Activated T-cell treated with anti-CD3 and anti-CD28 coated beads, Interleukin-2, amount 50 U/mL, for 24 hours (primary cell): ENCODE measurements around the gene NFATC3.

Experiments
- DNase-seq: peaks from one replicate; pipeline ENCODE4 v3.0.0-alpha.2; 2020
- H3K27ac Mint-ChIP-seq: 2 replicates; pipeline ENCODE4 v1.8.0; 2020; ENCODE audit warnings: mild to moderate bottlenecking, mixed read lengths
- H3K27me3 Mint-ChIP-seq: 2 replicates; pipeline ENCODE4 v1.8.0; 2020; ENCODE audit warnings: mixed read lengths
- H3K36me3 Mint-ChIP-seq: 2 replicates; pipeline ENCODE4 v1.8.0; 2020; ENCODE audit warnings: low read depth, mixed read lengths
- H3K4me1 Mint-ChIP-seq: 2 replicates; pipeline ENCODE4 v1.8.0; 2020; ENCODE audit warnings: low read depth, mixed read lengths
- H3K4me3 Mint-ChIP-seq: 2 replicates; pipeline ENCODE4 v1.8.0; 2020; ENCODE audit warnings: mild to moderate bottlenecking, moderate library complexity, mixed read lengths
- H3K9me3 Mint-ChIP-seq: 2 replicates; pipeline ENCODE4 v1.8.0; 2020; ENCODE audit warnings: mixed read lengths

NFATC3 gene

GRCh38 chr16:68085259-68086071, at the start of gene NFATC3:
NFATC3 (plus strand) TSS chr16:68085370; CDS start chr16:68085682, 312 bp downstream.
- peaks cover 68% of the 10 kb centered on the region for H3K4me1 Mint-ChIP-seq
- H3K27me3 Mint-ChIP-seq, result no peaks in the 10 kb centered on the region
- peak within 1 kb of the TSS; percentile 98 for H3K27ac Mint-ChIP-seq
- no peaks in the 10 kb centered on the region for H3K9me3 Mint-ChIP-seq
- peak within 1 kb of the TSS; percentile 87 for H3K4me3 Mint-ChIP-seq
- peak; percentile 99 for DNase-seq
- H3K36me3 Mint-ChIP-seq, result peaks cover 31% of the 10 kb centered on the region

GRCh38 chr16:68037841-68038597, 47.2 kb upstream of the NFATC3 start:
- no peak for DNase-seq
- no peak overlapping the region for H3K4me3 Mint-ChIP-seq
- H3K27ac Mint-ChIP-seq, result no peak overlapping the region
- no peaks in the 10 kb centered on the region for H3K9me3 Mint-ChIP-seq
- peaks cover 10% of the 10 kb centered on the region for H3K4me1 Mint-ChIP-seq
- peaks cover 61% of the 10 kb centered on the region for H3K36me3 Mint-ChIP-seq
- H3K27me3 Mint-ChIP-seq, result no peaks in the 10 kb centered on the region

- Mint-ChIP-seq H3K36me3 (peaks cover 66% of the 10 kb centered on the region), H3K4me3 (no peak overlapping the region), H3K4me1 (peaks cover 10% of the 10 kb centered on the region), H3K27ac (peak overlapping the region; percentile 72), H3K9me3 (no peaks in the 10 kb centered on the region), H3K27me3 (no peaks in the 10 kb centered on the region)
- peak; percentile 92 for DNase-seq
Measured at GRCh38 chr16:68040506-68041288, 44.5 kb upstream of the NFATC3 start.

GRCh38 chr16:68041783-68042182, 43.4 kb upstream of the NFATC3 start:
- H3K4me3 Mint-ChIP-seq, result no peak overlapping the region
- peaks cover 71% of the 10 kb centered on the region for H3K36me3 Mint-ChIP-seq
- DNase-seq, result no peak
- H3K9me3 Mint-ChIP-seq, result no peaks in the 10 kb centered on the region
- no peak overlapping the region for H3K27ac Mint-ChIP-seq
- peaks cover 10% of the 10 kb centered on the region for H3K4me1 Mint-ChIP-seq
- H3K27me3 Mint-ChIP-seq, result no peaks in the 10 kb centered on the region

GRCh38 chr16:68046106-68046505, 39.1 kb upstream of the NFATC3 start:
- H3K36me3 Mint-ChIP-seq, result peaks cover 73% of the 10 kb centered on the region
- no peak for DNase-seq
- no peaks in the 10 kb centered on the region for H3K27me3 Mint-ChIP-seq
- H3K4me1 Mint-ChIP-seq, result peaks cover 3% of the 10 kb centered on the region
- no peak overlapping the region for H3K27ac Mint-ChIP-seq
- no peak overlapping the region for H3K4me3 Mint-ChIP-seq
- no peaks in the 10 kb centered on the region for H3K9me3 Mint-ChIP-seq

- Mint-ChIP-seq H3K27me3 (no peaks in the 10 kb centered on the region), H3K36me3 (peaks cover 75% of the 10 kb centered on the region), H3K27ac (no peak overlapping the region), H3K9me3 (no peaks in the 10 kb centered on the region), H3K4me1 (peaks cover 3% of the 10 kb centered on the region), H3K4me3 (no peak overlapping the region)
- no peak for DNase-seq
Measured at GRCh38 chr16:68047987-68048386, 37.2 kb upstream of the NFATC3 start.

GRCh38 chr16:68049449-68049848, 35.7 kb upstream of the NFATC3 start:
- Mint-ChIP-seq H3K36me3 (peaks cover 83% of the 10 kb centered on the region), H3K9me3 (no peaks in the 10 kb centered on the region), H3K4me1 (peaks cover 3% of the 10 kb centered on the region), H3K27ac (no peak overlapping the region), H3K4me3 (no peak overlapping the region), H3K27me3 (no peaks in the 10 kb centered on the region)
- no peak for DNase-seq

- Mint-ChIP-seq H3K9me3 (no peaks in the 10 kb centered on the region), H3K36me3 (peaks cover 84% of the 10 kb centered on the region), H3K27me3 (no peaks in the 10 kb centered on the region), H3K4me1 (peaks cover 20% of the 10 kb centered on the region), H3K4me3 (no peak overlapping the region), H3K27ac (no peak overlapping the region)
- no peak for DNase-seq
Measured at GRCh38 chr16:68055395-68055794, 29.8 kb upstream of the NFATC3 start.

GRCh38 chr16:68059804-68060203, 25.4 kb upstream of the NFATC3 start:
- Mint-ChIP-seq H3K36me3 (peaks cover 80% of the 10 kb centered on the region), H3K4me3 (no peak overlapping the region), H3K4me1 (peaks cover 56% of the 10 kb centered on the region), H3K9me3 (no peaks in the 10 kb centered on the region), H3K27ac (peak overlapping the region; percentile 23), H3K27me3 (no peaks in the 10 kb centered on the region)
- no peak for DNase-seq

GRCh38 chr16:68061396-68061795, 23.8 kb upstream of the NFATC3 start:
- H3K4me1 Mint-ChIP-seq, result peaks cover 69% of the 10 kb centered on the region
- peaks cover 82% of the 10 kb centered on the region for H3K36me3 Mint-ChIP-seq
- no peak overlapping the region for H3K4me3 Mint-ChIP-seq
- no peak for DNase-seq
- H3K27ac Mint-ChIP-seq, result peak overlapping the region; percentile 85
- H3K9me3 Mint-ChIP-seq, result no peaks in the 10 kb centered on the region
- H3K27me3 Mint-ChIP-seq, result no peaks in the 10 kb centered on the region

- peak overlapping the region; percentile 86 for H3K27ac Mint-ChIP-seq
- peaks cover 84% of the 10 kb centered on the region for H3K36me3 Mint-ChIP-seq
- peaks cover 74% of the 10 kb centered on the region for H3K4me1 Mint-ChIP-seq
- H3K4me3 Mint-ChIP-seq, result no peak overlapping the region
- no peaks in the 10 kb centered on the region for H3K27me3 Mint-ChIP-seq
- DNase-seq, result no peak
- H3K9me3 Mint-ChIP-seq, result no peaks in the 10 kb centered on the region
Measured at GRCh38 chr16:68062910-68063393, 22.2 kb upstream of the NFATC3 start.

- H3K4me3 Mint-ChIP-seq, result no peak overlapping the region
- no peaks in the 10 kb centered on the region for H3K27me3 Mint-ChIP-seq
- peaks cover 73% of the 10 kb centered on the region for H3K4me1 Mint-ChIP-seq
- peaks cover 83% of the 10 kb centered on the region for H3K36me3 Mint-ChIP-seq
- DNase-seq, result peak; percentile 77
- no peaks in the 10 kb centered on the region for H3K9me3 Mint-ChIP-seq
- H3K27ac Mint-ChIP-seq, result peak overlapping the region; percentile 63
Measured at GRCh38 chr16:68064791-68065365, 20.3 kb upstream of the NFATC3 start.

- DNase-seq, result no peak
- Mint-ChIP-seq H3K4me1 (peaks cover 78% of the 10 kb centered on the region), H3K4me3 (no peak overlapping the region), H3K27ac (peak overlapping the region; percentile 47), H3K9me3 (no peaks in the 10 kb centered on the region), H3K27me3 (no peaks in the 10 kb centered on the region), H3K36me3 (peaks cover 86% of the 10 kb centered on the region)
Measured at GRCh38 chr16:68065716-68066305, 19.4 kb upstream of the NFATC3 start.

- no peaks in the 10 kb centered on the region for H3K9me3 Mint-ChIP-seq
- DNase-seq, result no peak
- H3K27ac Mint-ChIP-seq, result peak overlapping the region; percentile 27
- H3K36me3 Mint-ChIP-seq, result peaks cover 86% of the 10 kb centered on the region
- H3K27me3 Mint-ChIP-seq, result no peaks in the 10 kb centered on the region
- peaks cover 78% of the 10 kb centered on the region for H3K4me1 Mint-ChIP-seq
- H3K4me3 Mint-ChIP-seq, result no peak overlapping the region
Measured at GRCh38 chr16:68066763-68067162, 18.4 kb upstream of the NFATC3 start.
